GM12891 (cell line): Measurements from ENCODE around the gene WASL.

Experiments
- DNase-seq: peaks from one replicate; pipeline ENCODE4 v3.0.0; 2011; ENCODE audit warnings: low spot score; ENCODE audit not compliant: insufficient read length
- FAIRE-seq: peaks from 2 replicates; lab custom pipeline; 2011; peaks lifted over from hg19 to GRCh38; lab: Jason Lieb, UNC
- PAX5 ChIP-seq: IDR thresholded peaks from 2 replicates; pipeline ENCODE4 v1.6.1; 2011; ENCODE audit warnings: low read length, moderate library complexity, mild to moderate bottlenecking; ENCODE audit not compliant: insufficient read depth, severe bottlenecking
- POLR2A ChIP-seq: IDR thresholded peaks from 2 replicates; pipeline ENCODE4 v1.6.1; 2011; ENCODE audit warnings: low read depth, low read length, control low read depth
- POLR2AphosphoS5 ChIP-seq: IDR thresholded peaks from 2 replicates; pipeline ENCODE4 v1.6.1; 2011; ENCODE audit warnings: low read depth, low read length, control low read depth
- POU2F2 ChIP-seq: IDR thresholded peaks from 2 replicates; pipeline ENCODE4 v1.6.1; 2011; ENCODE audit warnings: low read depth, mild to moderate bottlenecking, control low read depth, low read length, moderate library complexity
- SPI1 ChIP-seq: IDR thresholded peaks from 2 replicates; pipeline ENCODE4 v1.6.1; 2011; ENCODE audit warnings: low read depth, low read length, control low read depth
- TAF1 ChIP-seq: IDR thresholded peaks from 2 replicates; pipeline ENCODE4 v1.6.1; 2011; ENCODE audit warnings: low read depth, low read length, control low read depth

The WASL gene

DNA sequence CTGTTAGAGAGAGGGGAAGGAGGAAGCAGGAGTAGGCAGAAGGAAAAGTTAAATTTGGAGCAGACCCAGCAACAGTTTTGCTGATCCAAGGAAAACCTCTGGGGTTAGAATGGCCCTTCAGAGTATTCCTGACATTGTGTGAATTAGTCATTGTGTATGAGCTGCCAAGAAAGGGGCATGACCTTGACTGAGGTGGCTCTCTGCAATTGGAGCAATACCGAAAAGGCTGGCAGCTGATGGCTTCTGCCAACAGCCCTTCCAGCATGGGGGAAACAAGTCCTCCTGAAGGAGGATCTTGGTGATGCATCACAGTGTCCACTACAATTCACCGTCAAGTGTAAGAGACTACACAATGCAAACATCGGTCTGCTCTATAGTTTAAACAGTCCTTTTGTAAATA, 20.6 kb upstream of the WASL start:
- DNase-seq (no peak), FAIRE-seq (no peak)
- TF ChIP-seq SPI1 (no peak), PAX5 (no peak), TAF1 (no peak), POLR2AphosphoS5 (no peak), POLR2A (no peak), POU2F2 (no peak)

DNA sequence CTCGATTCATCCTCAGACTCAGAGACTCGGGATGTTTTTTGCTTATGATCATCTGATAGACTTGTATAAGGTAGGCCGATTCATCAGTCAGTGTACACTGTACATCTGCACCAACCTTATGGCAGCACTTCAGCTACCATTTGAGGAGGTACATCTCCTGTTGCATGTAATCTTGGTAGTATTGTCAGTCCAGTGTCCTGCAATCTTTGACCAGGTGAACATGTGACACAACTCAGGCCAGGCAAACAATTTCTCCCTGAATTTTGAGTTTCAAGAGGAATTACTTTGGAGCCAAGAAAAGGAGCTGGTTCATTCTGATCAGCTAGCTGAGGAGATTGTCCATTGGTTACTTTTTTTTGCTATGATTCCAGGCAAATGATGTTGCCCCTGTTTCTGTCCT, 19.7 kb upstream of the WASL start:
- FAIRE-seq (no peak), DNase-seq (no peak)
- TF ChIP-seq TAF1 (no peak), SPI1 (no peak), POLR2AphosphoS5 (no peak), PAX5 (no peak), POLR2A (no peak), POU2F2 (no peak)

DNA sequence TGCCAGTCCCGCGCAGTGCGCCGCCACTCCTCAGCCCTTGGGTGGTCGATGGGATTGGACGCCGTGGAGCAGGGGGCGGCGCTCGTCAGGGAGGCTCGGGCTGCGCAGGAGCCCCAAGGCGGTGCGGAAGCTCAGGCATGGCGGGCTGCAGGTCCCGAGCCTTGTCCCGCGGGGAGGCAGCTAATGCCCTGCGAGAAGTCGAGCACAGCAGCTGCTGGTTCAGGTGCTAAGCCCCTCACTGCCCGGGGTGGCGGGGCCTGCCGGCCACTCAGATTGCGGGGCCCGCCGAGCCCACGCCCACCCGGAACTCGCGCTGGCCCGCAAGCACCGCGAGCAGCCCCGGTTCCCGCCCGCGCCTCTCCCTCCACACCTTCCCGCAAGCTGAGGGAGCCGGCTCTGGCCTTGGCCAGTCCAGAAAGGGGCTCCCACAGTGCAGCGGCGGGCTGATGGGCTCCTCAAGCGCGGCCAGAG, 14.4 kb upstream of the WASL start:
- DNase-seq (no peak), FAIRE-seq (no peak)
- TF ChIP-seq TAF1 (no peak), POLR2A (no peak), PAX5 (no peak), SPI1 (no peak), POU2F2 (no peak), POLR2AphosphoS5 (no peak)

DNA sequence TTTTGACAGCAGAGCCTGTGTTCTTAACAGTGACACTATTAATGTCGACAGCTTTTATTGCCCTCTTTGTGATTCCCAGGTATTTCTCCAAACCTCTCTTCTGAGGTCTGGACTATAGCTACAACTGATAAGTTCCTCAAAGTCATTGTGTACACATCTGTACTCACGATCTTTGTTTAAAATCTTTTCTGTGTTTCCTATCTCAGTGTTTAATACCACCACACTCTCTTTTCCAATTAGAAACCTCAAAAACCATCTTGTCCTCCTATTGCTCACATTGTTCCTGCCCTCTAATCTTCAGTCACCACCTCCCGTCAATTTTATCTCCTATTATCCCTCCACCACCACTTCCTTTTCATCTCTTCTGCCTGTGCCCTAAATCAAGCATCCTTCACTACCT, 12.9 kb upstream of the WASL start:
- TF ChIP-seq POU2F2 (no peak), POLR2A (no peak), PAX5 (no peak), TAF1 (no peak), POLR2AphosphoS5 (no peak), SPI1 (no peak)
- no peak for FAIRE-seq
- DNase-seq: no peak

DNA sequence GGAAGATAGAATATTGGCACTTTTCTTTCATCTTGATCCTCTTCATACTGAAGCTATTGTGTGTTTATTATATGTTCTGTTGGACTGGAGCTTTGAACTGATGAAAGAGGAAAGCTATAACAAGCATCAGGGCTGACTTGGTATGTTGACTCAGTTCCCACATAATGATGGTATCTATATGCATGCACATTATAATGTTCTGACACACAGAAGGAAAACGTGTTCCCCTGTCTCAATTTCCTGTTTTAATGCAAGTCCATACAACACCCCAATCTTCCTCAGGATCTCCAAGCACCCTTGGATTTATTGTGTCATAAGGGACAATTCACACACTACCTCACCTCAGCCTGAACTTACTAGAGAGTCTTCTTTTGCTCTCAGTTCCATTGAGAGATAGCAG, 8.3 kb upstream of the WASL start:
- FAIRE-seq (no peak), DNase-seq (no peak)
- TF ChIP-seq TAF1 (no peak), SPI1 (no peak), POLR2A (no peak)

DNA sequence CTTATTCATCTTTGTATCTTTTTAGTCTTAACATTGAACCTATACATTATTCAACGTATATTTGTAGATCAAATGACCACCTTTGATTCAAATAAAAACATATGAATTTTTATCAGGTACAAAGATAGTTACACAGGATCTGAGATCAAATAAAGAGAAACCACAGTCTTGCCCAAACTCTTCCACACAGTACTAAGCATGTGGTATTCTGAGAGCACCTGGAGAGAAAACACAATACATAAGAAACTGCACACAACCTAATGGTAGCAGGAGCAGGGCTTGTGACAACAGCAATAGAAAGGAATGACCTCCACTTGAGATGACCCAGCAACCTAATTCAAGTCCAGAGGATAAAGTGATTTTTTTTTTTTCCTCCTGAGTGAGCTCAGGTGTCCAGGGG, 6.5 kb upstream of the WASL start:
- no peak for DNase-seq
- TF ChIP-seq PAX5: no peak
- TF ChIP-seq TAF1: no peak
- TF ChIP-seq SPI1: no peak
- TF ChIP-seq POLR2A: no peak
- TF ChIP-seq POU2F2: no peak
- no peak for TF ChIP-seq POLR2AphosphoS5
- no peak for FAIRE-seq

DNA sequence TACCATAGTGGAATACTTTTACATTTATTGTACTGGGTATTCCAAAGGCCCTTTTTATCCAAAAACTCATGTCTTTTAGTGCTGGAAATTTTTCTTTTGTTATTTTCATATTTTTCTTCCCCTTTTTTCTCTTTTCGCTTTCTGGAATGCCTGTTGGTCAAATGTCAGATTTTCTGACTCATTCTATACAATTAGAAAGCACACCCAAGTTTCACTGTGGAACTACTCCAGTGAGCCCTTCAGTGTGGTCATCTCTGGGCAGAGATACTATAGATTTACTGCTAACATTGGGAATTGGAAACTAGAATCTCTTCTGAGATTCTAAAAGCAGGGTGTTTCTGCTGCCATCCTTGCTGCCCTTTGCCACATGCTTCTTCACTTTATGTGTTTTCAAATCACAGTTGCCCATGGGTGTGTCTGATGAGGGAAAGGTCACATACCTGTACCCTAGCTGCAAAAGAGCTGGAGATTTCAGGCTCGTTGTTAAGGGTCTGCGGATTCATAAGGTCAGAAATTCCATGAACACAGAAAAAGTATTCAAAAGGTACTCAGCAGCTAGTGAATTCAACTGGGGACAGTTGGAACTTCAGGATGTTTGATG, 5.6 kb upstream of the WASL start:
- FAIRE-seq (no peak), DNase-seq (no peak)
- no peak for TF ChIP-seq SPI1
- TF ChIP-seq POU2F2: no peak
- no peak for TF ChIP-seq TAF1
- no peak for TF ChIP-seq PAX5
- no peak for TF ChIP-seq POLR2A
- no peak for TF ChIP-seq POLR2AphosphoS5

DNA sequence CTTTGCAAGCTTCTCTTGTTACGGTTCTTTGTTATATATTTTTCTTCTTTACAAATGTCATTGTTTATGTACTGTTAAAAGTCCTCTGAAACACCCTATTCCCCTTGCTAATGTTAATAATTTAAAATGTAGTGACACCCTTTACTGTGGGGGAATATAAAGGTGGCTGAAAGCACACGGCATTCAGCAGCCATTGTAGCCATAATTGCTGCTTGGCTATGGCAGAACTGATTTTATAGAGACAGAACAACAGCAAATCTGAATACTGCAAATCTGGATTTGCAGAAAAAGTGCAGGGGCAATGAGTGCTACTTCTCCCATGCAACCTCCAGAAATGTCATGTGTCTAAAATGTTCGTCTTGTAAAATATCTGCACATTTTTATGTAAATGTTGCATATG, 3.7 kb upstream of the WASL start:
- no peak for FAIRE-seq
- no peak for TF ChIP-seq PAX5
- no peak for TF ChIP-seq POLR2A
- TF ChIP-seq POLR2AphosphoS5: no peak
- no peak for TF ChIP-seq POU2F2
- TF ChIP-seq SPI1: no peak
- TF ChIP-seq TAF1: no peak
- DNase-seq: no peak

DNA sequence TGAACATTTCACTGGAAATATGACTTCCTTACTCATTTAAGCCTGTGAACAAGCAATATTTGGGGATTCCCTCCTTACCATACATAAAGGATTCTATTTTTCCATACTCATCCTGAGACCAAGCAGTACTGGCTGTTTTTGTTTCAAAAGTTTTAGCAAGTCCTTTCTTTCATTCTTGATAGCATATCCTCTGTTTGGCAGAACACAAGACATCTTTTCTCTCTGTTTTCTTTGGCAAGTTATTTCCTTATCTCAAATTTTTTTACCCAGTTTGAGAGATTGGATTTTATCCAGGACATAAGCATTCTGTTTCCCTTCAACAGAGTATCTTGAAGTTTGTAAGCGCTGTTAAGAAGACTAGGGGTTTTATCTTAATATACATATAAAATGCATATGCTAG, 3.0 kb upstream of the WASL start:
- TF ChIP-seq SPI1 (no peak), POU2F2 (no peak), POLR2A (no peak), PAX5 (no peak), POLR2AphosphoS5 (no peak), TAF1 (no peak)
- DNase-seq (no peak), FAIRE-seq (no peak)
